GM19452 (cell line): Measurements from ENCODE around the gene MCRS1.
"Not testable (repeated sequence)": the region's sequence is repeated elsewhere in the genome, so short reads cannot be mapped to it uniquely, and the experiment has no call there.

ENCODE experiments used
- ATAC-seq: cut with Tn5 transposase; IDR thresholded peaks from one replicate; pipeline ENCODE4 v1.9.1; 2021; ENCODE audit not compliant: unreplicated experiment

The MCRS1 gene

GRCh38 chr12:49521389-49521788, 46.6 kb downstream of the MCRS1 start:
- ATAC-seq: no peak

GRCh38 chr12:49519574-49519936, 48.4 kb downstream of the MCRS1 start:
- no peak for ATAC-seq

- no peak for ATAC-seq
These were observed 48.9 kb downstream of the MCRS1 start for GRCh38 chr12:49518914-49519573.

- ATAC-seq: no peak
These were observed 52.7 kb downstream of the MCRS1 start for GRCh38 chr12:49515266-49515665.

- no peak for ATAC-seq
These were observed 55.4 kb downstream of the MCRS1 start for GRCh38 chr12:49512546-49512945.

- no peak for ATAC-seq
These were observed 56.5 kb downstream of the MCRS1 start for GRCh38 chr12:49511410-49511809.

GRCh38 chr12:49509681-49510080, 58.3 kb downstream of the MCRS1 start:
- ATAC-seq: not testable (repeated sequence)
